Sigmoid colon (tissue), 7 donors: ENCODE data around the gene PPP1R3F. TPM values are rescaled to one million over a fixed set of nuclear protein-coding genes. Genes with fewer than 3 reads are reported as not detected.

ENCODE experiments used
- DNase-seq: peaks from one replicate; pipeline ENCODE4 v3.0.0-alpha.2; 2019
- H3K27ac ChIP-seq, 4 donors: fragments of 200-600 bp; sonication (generic); one replicate each; pipeline ENCODE4 v1.5.1; 2016 to 2019; ENCODE audit warnings: mild to moderate bottlenecking in 1 of 4
- H3K27me3 ChIP-seq, 3 donors: fragments of 200-600 bp; sonication (generic); one replicate each; pipeline ENCODE4 v1.5.1; 2019; ENCODE audit warnings: mild to moderate bottlenecking in 1 of 3
- H3K36me3 ChIP-seq, 4 donors: fragments of 200-600 bp; sonication (generic); one replicate each; pipeline ENCODE4 v1.5.1; 2016 to 2019
- H3K4me1 ChIP-seq, 4 donors: fragments of 200-600 bp; sonication (generic); one replicate each; pipeline ENCODE4 v1.5.1; 2017 to 2019
- H3K4me3 ChIP-seq, 4 donors: fragments of 200-600 bp; sonication (generic); one replicate each; pipeline ENCODE4 v1.5.1; 2017 to 2019; ENCODE audit warnings: mild to moderate bottlenecking in 2 of 4, moderate library complexity in 1 of 4
- H3K9me3 ChIP-seq, 4 donors: fragments of 200-600 bp in 3 of 4; sonication (generic) in 3 of 4; one replicate each; pipeline versions ENCODE4 v1.5.1 to v1.6.1; 2013 to 2019
- EP300 ChIP-seq, 4 donors: sonication (generic); formaldehyde crosslinking; IDR thresholded peaks; one replicate each; pipeline ENCODE4 v1.6.1; 2017; ENCODE audit warnings: antibody characterized with exemption in 4 of 4
- POLR2A ChIP-seq, 2 donors: fragments of 450-650 bp; IDR thresholded peaks; one replicate each; pipeline ENCODE4 v1.6.1; 2016; ENCODE audit warnings: antibody characterized with exemption in 2 of 2, mild to moderate bottlenecking in 2 of 2, moderate library complexity in 2 of 2
- POLR2AphosphoS5 ChIP-seq, 4 donors: sonication (generic); formaldehyde crosslinking; IDR thresholded peaks; one replicate each; pipeline ENCODE4 v1.6.1; 2017; ENCODE audit warnings: antibody characterized with exemption in 4 of 4
- WGBS, 2 donors: extraction: QIAGEN DNeasy Blood & Tissue Kit; methylation state at CpG; one replicate each; pipeline ENCODE4 v1.1.7; 2013; 5-methylcytosine and 5-hydroxymethylcytosine counted together
- intact Hi-C: fragments of 100-400 bp; cut with DNase I; formaldehyde crosslinking; loops from one replicate; pipeline ENCODE4 v1.15.1; 2023
- polyA plus RNA-seq, 3 donors: library from polyadenylated mRNA; stranded (reverse); fragments of 200-250 nt; gene quantifications; one replicate each; pipeline ENCODE4 v1.2.3, GENCODE V29; 2013
- total RNA-seq, 4 donors: library from RNA; depleted of rRNA; stranded (reverse); fragments of >200 nt; gene quantifications; one replicate each; pipeline ENCODE4 v1.1.0, GENCODE V29; 2016
- TF ChIP-seq, protein P1 (sequence below), 4 experiments: fragments of 450-650 bp in 3 of 4; fragments of 200-600 bp in 1 of 4; IDR thresholded peaks; one replicate each; pipeline ENCODE4 v1.5.1; 2016 to 2019; ENCODE audit warnings: antibody characterized with exemption in 4 of 4, mild to moderate bottlenecking in 3 of 4, moderate library complexity in 2 of 4
- donor health status: healthy with polysubstance abuse.
- donor health status: Bipolar disorder and iron deficiency.
- donor health status: healthy.

Gene PPP1R3F
- total and polyA plus RNA-seq, 7 donors = 2.2 to 13.7 (median 8.6) TPM

DNA sequence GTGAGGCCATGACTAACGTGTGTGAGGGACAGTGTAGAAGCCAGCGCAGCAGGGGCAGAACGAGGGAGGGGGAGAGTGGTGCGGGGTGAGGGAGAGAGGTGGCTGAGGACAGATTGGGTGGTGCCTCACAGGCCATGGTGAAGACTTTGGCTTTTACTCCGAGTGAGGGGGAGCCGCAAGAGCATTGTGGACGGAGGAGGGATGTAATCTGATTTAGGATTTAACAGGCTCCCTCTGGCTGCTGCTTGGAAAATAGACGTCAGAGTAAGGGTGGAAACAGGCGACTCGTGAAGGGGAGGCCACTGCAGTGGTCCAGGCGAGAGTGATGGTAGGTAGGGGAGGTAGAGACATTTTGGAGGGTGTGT lies 13.0 kb downstream of the PPP1R3F start:
- Histone ChIP-seq H3K9me3 (no peaks in the 10 kb centered on the region), H3K27me3 (no peaks in the 10 kb centered on the region), H3K27ac (no peak overlapping the region), H3K36me3 (no peaks in the 10 kb centered on the region), H3K4me3 (no peak overlapping the region), H3K4me1 (no peaks in the 10 kb centered on the region)
- TF ChIP-seq POLR2AphosphoS5 (IDR thresholded peaks at IDR 0.05) (no peak), POLR2A (IDR thresholded peaks at IDR 0.05) (no peak), EP300 (IDR thresholded peaks at IDR 0.05) (no peak)
- TF ChIP-seq, protein P1, sequence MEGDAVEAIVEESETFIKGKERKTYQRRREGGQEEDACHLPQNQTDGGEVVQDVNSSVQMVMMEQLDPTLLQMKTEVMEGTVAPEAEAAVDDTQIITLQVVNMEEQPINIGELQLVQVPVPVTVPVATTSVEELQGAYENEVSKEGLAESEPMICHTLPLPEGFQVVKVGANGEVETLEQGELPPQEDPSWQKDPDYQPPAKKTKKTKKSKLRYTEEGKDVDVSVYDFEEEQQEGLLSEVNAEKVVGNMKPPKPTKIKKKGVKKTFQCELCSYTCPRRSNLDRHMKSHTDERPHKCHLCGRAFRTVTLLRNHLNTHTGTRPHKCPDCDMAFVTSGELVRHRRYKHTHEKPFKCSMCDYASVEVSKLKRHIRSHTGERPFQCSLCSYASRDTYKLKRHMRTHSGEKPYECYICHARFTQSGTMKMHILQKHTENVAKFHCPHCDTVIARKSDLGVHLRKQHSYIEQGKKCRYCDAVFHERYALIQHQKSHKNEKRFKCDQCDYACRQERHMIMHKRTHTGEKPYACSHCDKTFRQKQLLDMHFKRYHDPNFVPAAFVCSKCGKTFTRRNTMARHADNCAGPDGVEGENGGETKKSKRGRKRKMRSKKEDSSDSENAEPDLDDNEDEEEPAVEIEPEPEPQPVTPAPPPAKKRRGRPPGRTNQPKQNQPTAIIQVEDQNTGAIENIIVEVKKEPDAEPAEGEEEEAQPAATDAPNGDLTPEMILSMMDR (IDR thresholded peaks at IDR 0.05) = peak in 2 of 4 experiments; percentile 14 to 18
- intact Hi-C loops = loop anchor here (10.0 kb wide), 1 partner anchor 592 kb away; the partner anchor contains the start of gene USP27X
- 32 to 57% methylated on average over 11 of the region's 11 CpGs for WGBS, 2 donors
- peak; percentile 65 for DNase-seq

DNA sequence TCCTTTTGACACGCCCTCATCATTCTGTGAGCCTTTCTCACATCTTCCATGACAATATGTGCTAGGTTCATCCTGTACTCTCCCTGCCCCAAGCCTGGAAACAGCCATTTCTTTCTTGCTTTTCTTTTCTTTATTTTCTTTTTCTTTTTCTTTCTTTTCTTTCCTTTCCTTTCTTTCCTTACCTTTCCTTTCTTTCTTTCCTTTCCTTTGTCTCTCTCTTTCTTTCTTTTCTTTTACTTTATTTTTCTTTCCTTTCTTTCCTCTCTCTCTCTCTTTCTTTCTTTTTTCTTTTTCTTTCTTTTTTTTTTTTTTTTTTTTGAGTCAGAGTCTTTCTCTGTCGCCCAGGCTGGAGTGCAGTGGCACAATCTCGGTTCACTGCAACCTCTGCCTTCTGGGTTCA lies 14.6 kb downstream of the PPP1R3F start:
- H3K27ac ChIP-seq = no peak overlapping the region
- intact Hi-C loops = loop anchor here (10.0 kb wide), 1 partner anchor 591 kb away; the partner anchor contains the start of gene USP27X
- DNase-seq = no peak
- TF ChIP-seq EP300 (IDR thresholded peaks at IDR 0.05) (no peak), POLR2AphosphoS5 (IDR thresholded peaks at IDR 0.05) (no peak), POLR2A (IDR thresholded peaks at IDR 0.05) (no peak)
- TF ChIP-seq, protein P1 (IDR thresholded peaks at IDR 0.05) = no peak
- no peaks in the 10 kb centered on the region for H3K36me3 ChIP-seq
- H3K9me3 ChIP-seq = no peaks in the 10 kb centered on the region
- no peaks in the 10 kb centered on the region for H3K27me3 ChIP-seq
- 90 to 91% methylated on average over 3 of the region's 3 CpGs for WGBS, 2 donors
- H3K4me1 ChIP-seq = no peaks in the 10 kb centered on the region
- H3K4me3 ChIP-seq = no peak overlapping the region

DNA sequence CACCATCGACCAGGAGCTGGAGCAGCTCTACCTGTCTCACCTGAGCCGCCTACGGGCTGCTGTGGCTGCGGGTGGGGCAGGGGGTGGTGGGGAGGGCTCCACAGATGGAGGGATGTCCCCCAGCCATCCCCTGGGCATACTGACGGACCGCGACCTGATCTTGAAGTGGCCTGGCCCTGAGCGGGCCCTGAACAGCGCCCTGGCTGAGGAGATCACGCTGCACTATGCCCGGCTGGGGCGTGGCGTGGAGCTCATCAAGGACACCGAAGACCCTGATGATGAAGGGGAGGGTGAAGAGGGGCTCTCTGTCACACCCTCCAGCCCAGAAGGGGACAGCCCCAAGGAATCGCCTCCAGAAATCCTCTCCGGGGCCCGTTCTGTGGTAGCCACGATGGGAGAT lies 16.5 kb downstream of the PPP1R3F start:
- H3K27me3 ChIP-seq = no peaks in the 10 kb centered on the region
- TF ChIP-seq POLR2AphosphoS5 (IDR thresholded peaks at IDR 0.05) (no peak), EP300 (IDR thresholded peaks at IDR 0.05) (no peak), POLR2A (IDR thresholded peaks at IDR 0.05) (no peak)
- TF ChIP-seq, protein P1 (IDR thresholded peaks at IDR 0.05) = no peak
- no peak for DNase-seq
- intact Hi-C loops = loop anchor here (10.0 kb wide), 1 partner anchor 589 kb away; the partner anchor contains the start of gene USP27X
- H3K27ac ChIP-seq = no peak overlapping the region
- no peaks in the 10 kb centered on the region for H3K9me3 ChIP-seq
- no peaks in the 10 kb centered on the region for H3K36me3 ChIP-seq
- H3K4me1 ChIP-seq = no peaks in the 10 kb centered on the region
- no peak overlapping the region for H3K4me3 ChIP-seq
- WGBS, 2 donors = 97% methylated on average over 18 of the region's 18 CpGs

DNA sequence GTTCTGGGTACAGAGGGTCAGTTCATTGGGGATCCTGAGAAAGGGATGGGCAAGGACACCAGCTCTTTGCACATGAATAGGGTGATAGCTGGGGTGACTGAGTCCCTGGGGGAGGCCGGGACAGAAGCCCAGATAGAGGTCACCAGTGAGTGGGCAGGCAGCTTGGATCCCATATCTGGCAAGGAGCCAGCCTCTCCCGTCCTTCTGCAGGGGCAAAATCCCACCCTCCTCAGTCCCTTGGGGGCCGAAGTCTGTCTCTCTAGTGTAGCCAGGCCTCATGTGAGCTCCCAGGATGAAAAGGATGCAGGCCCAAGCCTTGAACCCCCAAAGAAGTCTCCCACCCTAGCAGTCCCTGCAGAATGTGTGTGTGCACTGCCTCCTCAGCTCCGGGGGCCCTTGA lies 17.0 kb downstream of the PPP1R3F start:
- 84 to 88% methylated on average over 4 of the region's 4 CpGs for WGBS, 2 donors
- no peaks in the 10 kb centered on the region for H3K9me3 ChIP-seq
- no peaks in the 10 kb centered on the region for H3K27me3 ChIP-seq
- no peaks in the 10 kb centered on the region for H3K4me1 ChIP-seq
- no peak overlapping the region for H3K27ac ChIP-seq
- TF ChIP-seq POLR2A (IDR thresholded peaks at IDR 0.05) (no peak), EP300 (IDR thresholded peaks at IDR 0.05) (no peak), POLR2AphosphoS5 (IDR thresholded peaks at IDR 0.05) (no peak)
- TF ChIP-seq, protein P1 (IDR thresholded peaks at IDR 0.05) = no peak
- no peak for DNase-seq
- no peaks in the 10 kb centered on the region for H3K36me3 ChIP-seq
- H3K4me3 ChIP-seq = no peak overlapping the region
- intact Hi-C loops = loop anchor here (10.0 kb wide), 1 partner anchor 588 kb away; the partner anchor contains the start of gene USP27X

DNA sequence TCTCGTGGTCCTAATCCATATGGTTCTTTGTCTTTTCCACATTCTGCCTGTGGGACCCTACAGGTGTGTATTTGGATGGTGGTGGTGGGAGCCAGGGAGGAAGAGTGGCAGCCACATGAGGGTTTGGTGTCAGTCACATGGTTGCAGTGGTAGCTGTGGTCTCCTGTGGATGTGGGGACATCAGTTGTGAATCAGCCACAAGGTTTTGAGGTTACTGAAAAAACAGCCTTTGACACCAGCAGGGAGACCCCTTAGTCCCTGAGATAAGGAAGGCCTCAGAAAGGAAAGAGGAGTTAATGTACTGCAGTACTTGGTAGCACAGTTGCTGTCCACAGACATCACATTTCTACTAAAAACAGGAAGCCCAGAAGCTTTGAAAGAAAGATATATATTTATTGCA lies 18.1 kb downstream of the PPP1R3F start:
- TF ChIP-seq, protein P1 (IDR thresholded peaks at IDR 0.05) = no peak
- TF ChIP-seq EP300 (IDR thresholded peaks at IDR 0.05) (no peak), POLR2AphosphoS5 (IDR thresholded peaks at IDR 0.05) (no peak), POLR2A (IDR thresholded peaks at IDR 0.05) (no peak)
- intact Hi-C loops = loop anchor here (10.0 kb wide), 1 partner anchor 587 kb away; the partner anchor contains the start of gene USP27X
- Histone ChIP-seq H3K27ac (no peak overlapping the region), H3K4me3 (no peak overlapping the region), H3K9me3 (no peaks in the 10 kb centered on the region), H3K4me1 (no peaks in the 10 kb centered on the region), H3K36me3 (no peaks in the 10 kb centered on the region), H3K27me3 (no peaks in the 10 kb centered on the region)
- WGBS, 2 donors = 82 to 94% methylated on average over 1 of the region's 1 CpG
- DNase-seq = peak; percentile 18
